Caco-2 (cell line): ENCODE data around the gene ADGRB3. TPM values are rescaled to one million over a fixed set of nuclear protein-coding genes. Genes with fewer than 3 reads are reported as not detected.

ENCODE experiments used
- BruUV-seq: library from RNA; stranded (reverse); fragments of 400-500 nt; replicated peaks from 2 replicates; lab custom pipeline; 2021; lab: Mats Ljungman, UMichigan
- CTCF ChIA-PET: fragments of 300-600 bp; sonication (Branson Sonifier 250); formaldehyde crosslinking; loops from one replicate; lab custom pipeline; 2022; ENCODE audit warnings: antibody characterized with exemption; lab: Charles Lee
- POLR2A ChIA-PET: fragments of 300-600 bp; sonication (Branson Sonifier 250); formaldehyde crosslinking; loops from one replicate; lab custom pipeline; 2022; ENCODE audit warnings: antibody characterized with exemption; lab: Charles Lee
- DNase-seq, 2 experiments: peaks; one replicate each; pipeline versions ENCODE4 v3.0.0 to v3.0.0-alpha.2; 2020 to 2022
- H3K27me3 ChIP-seq: replicated peaks from 2 replicates; pipeline ENCODE4 v1.6.0; 2011; ENCODE audit warnings: low read length; ENCODE audit not compliant: control insufficient read depth, insufficient read depth
- H3K36me3 ChIP-seq: 2 replicates; pipeline ENCODE4 v1.5.1; 2011; ENCODE audit warnings: low read length; ENCODE audit not compliant: control insufficient read depth, insufficient read depth
- H3K4me1 ChIP-seq: fragments of 250-450 bp; sonication (Bioruptor Pico); 2 replicates; pipeline ENCODE4 v1.5.1; 2020; ENCODE audit warnings: mild to moderate bottlenecking
- H3K4me3 ChIP-seq: 2 replicates; pipeline ENCODE4 v1.5.1; 2011; ENCODE audit warnings: low read depth, mild to moderate bottlenecking, control low read depth, low read length
- H3K9me3 ChIP-seq: fragments of 250-450 bp; sonication (Bioruptor Pico); 2 replicates; pipeline ENCODE4 v1.5.1; 2020; ENCODE audit warnings: mild to moderate bottlenecking, moderate library complexity
- H3K27ac Mint-ChIP-seq: one replicate; pipeline ENCODE4 v1.8.0; 2022; ENCODE audit warnings: mixed read lengths; ENCODE audit not compliant: unreplicated experiment
- H3K27me3 Mint-ChIP-seq: one replicate; pipeline ENCODE4 v1.8.0; 2022; ENCODE audit warnings: mixed read lengths; ENCODE audit not compliant: insufficient read depth, unreplicated experiment
- H3K36me3 Mint-ChIP-seq: one replicate; pipeline ENCODE4 v1.8.0; 2022; ENCODE audit warnings: mild to moderate bottlenecking, mixed read lengths; ENCODE audit not compliant: insufficient read depth, unreplicated experiment
- H3K4me1 Mint-ChIP-seq: one replicate; pipeline ENCODE4 v1.8.0; 2022; ENCODE audit warnings: low read depth, mixed read lengths; ENCODE audit not compliant: unreplicated experiment
- H3K4me3 Mint-ChIP-seq: one replicate; pipeline ENCODE4 v1.8.0; 2022; ENCODE audit warnings: mild to moderate bottlenecking, moderate library complexity, mixed read lengths; ENCODE audit not compliant: unreplicated experiment
- H3K9me3 Mint-ChIP-seq: one replicate; pipeline ENCODE4 v1.8.0; 2022; ENCODE audit warnings: mixed read lengths; ENCODE audit not compliant: unreplicated experiment
- CTCF ChIP-seq, 2 experiments: fragments of 200-600 bp in 1 of 2; IDR thresholded peaks; 1 replicate in 1 of 2; 2 replicates in 1 of 2; pipeline versions ENCODE4 v1.5.1 to v1.8.0; 2011 to 2022; ENCODE audit warnings: antibody characterized with exemption in 1 of 2, control low read depth in 1 of 2, inconsistent platforms in 1 of 2, low read depth in 1 of 2, low read length in 1 of 2, mild to moderate bottlenecking in 1 of 2, moderate library complexity in 1 of 2; ENCODE audit not compliant: insufficient read depth in 1 of 2, severe bottlenecking in 1 of 2, unreplicated experiment in 1 of 2
- intact Hi-C: fragments of 100-400 bp; cut with micrococcal nuclease; formaldehyde crosslinking; loops from one replicate; pipeline ENCODE4 v1.10.0; 2022; ENCODE audit not compliant: unreplicated experiment
- total RNA-seq: library from RNA; stranded (reverse); gene quantifications from 2 replicates; pipeline ENCODE4 v1.2.3, GENCODE V29; 2022

Gene ADGRB3
- total RNA-seq, 1 experiment from 2014 or later = 0.18 TPM

- H3K4me3 ChIP-seq = no peak overlapping the region
- TF ChIP-seq CTCF (IDR thresholded peaks at IDR 0.05; ENCODE audit: insufficient read depth in 1 of 2, low read depth in 1 of 2, low read length in 1 of 2, severe bottlenecking in 1 of 2, unreplicated experiment in 1 of 2) = no peak
- H3K36me3 ChIP-seq = no peaks in the 10 kb centered on the region
- no peaks in the 10 kb centered on the region for H3K9me3 ChIP-seq
- Mint-ChIP-seq H3K27ac (peak overlapping the region; percentile 64), H3K4me1 (peaks cover 7% of the 10 kb centered on the region), H3K4me3 (no peak overlapping the region), H3K36me3 (no peaks in the 10 kb centered on the region), H3K9me3 (no peaks in the 10 kb centered on the region), H3K27me3 (no peaks in the 10 kb centered on the region)
- intact Hi-C loops = loop anchor here (1.0 to 2.0 kb wide), 3 partner anchors 109 to 228 kb away; no protein-coding TSS in a partner anchor
- CTCF ChIA-PET = interaction anchor here (1.8 kb wide), 1 partner anchor 130 kb away, joined by 17 read pairs; no protein-coding TSS in a partner anchor
- POLR2A ChIA-PET = no interaction called here
- peaks cover 17% of the 10 kb centered on the region for H3K4me1 ChIP-seq
- BruUV-seq = no TSS peak
- no peaks in the 10 kb centered on the region for H3K27me3 ChIP-seq
- DNase-seq = peak in 1 of 2 experiments; percentile 25
Observed at GRCh38 chr6:69105288-69105687, 470.2 kb downstream of the ADGRB3 start.

DNA sequence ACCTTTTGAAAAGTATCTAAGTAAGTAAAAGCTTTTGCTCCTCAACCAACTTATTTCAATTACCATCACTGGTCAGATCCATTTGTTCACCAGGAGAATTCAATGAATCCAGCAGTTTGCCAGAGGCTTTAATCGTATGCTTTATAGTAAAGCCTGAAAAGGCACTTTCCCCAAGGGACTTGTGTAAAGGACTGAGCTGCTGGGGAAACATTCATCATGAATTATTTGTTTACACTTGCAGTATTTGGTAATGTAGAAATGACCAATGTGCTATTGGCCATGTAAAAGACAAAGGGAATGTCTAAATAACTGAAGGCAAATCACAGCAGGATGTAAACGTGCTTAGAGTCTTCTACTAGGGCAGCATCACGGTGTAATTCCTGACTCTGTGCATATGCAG lies 471.4 kb downstream of the ADGRB3 start:
- Mint-ChIP-seq H3K4me1 (peaks cover 10% of the 10 kb centered on the region), H3K27me3 (no peaks in the 10 kb centered on the region), H3K36me3 (no peaks in the 10 kb centered on the region), H3K9me3 (no peaks in the 10 kb centered on the region), H3K27ac (no peak overlapping the region), H3K4me3 (no peak overlapping the region)
- Histone ChIP-seq H3K27me3 (no peaks in the 10 kb centered on the region), H3K4me1 (peaks cover 23% of the 10 kb centered on the region), H3K36me3 (no peaks in the 10 kb centered on the region), H3K9me3 (no peaks in the 10 kb centered on the region), H3K4me3 (no peak overlapping the region)
- CTCF ChIA-PET = interaction anchor here (1.8 kb wide), 1 partner anchor 131 kb away, joined by 17 read pairs; no protein-coding TSS in a partner anchor
- BruUV-seq = no TSS peak
- no peak for TF ChIP-seq CTCF (IDR thresholded peaks at IDR 0.05; ENCODE audit: insufficient read depth in 1 of 2, low read depth in 1 of 2, low read length in 1 of 2, severe bottlenecking in 1 of 2, unreplicated experiment in 1 of 2)
- POLR2A ChIA-PET = no interaction called here
- DNase-seq = no peak
- intact Hi-C loops = no loop called here

- Mint-ChIP-seq H3K36me3 (no peaks in the 10 kb centered on the region), H3K4me3 (no peak overlapping the region), H3K27ac (no peak overlapping the region), H3K27me3 (no peaks in the 10 kb centered on the region), H3K9me3 (no peaks in the 10 kb centered on the region), H3K4me1 (peaks cover 13% of the 10 kb centered on the region)
- H3K4me3 ChIP-seq = no peak overlapping the region
- H3K36me3 ChIP-seq = no peaks in the 10 kb centered on the region
- DNase-seq = no peak
- no TSS peak for BruUV-seq
- peaks cover 27% of the 10 kb centered on the region for H3K4me1 ChIP-seq
- no peaks in the 10 kb centered on the region for H3K9me3 ChIP-seq
- TF ChIP-seq CTCF (IDR thresholded peaks at IDR 0.05; ENCODE audit: insufficient read depth in 1 of 2, low read depth in 1 of 2, low read length in 1 of 2, severe bottlenecking in 1 of 2, unreplicated experiment in 1 of 2) = no peak
- POLR2A ChIA-PET = no interaction called here
- H3K27me3 ChIP-seq = no peaks in the 10 kb centered on the region
- CTCF ChIA-PET = no interaction called here
- intact Hi-C loops = no loop called here
Observed at GRCh38 chr6:69111301-69111700, 476.2 kb downstream of the ADGRB3 start.
